ENCODE data around the gene PHYHD1. TPM values are rescaled to one million over a fixed set of nuclear protein-coding genes. Genes with fewer than 3 reads are reported as not detected.

The PHYHD1 gene
- total and polyA plus RNA-seq, 10 donors = 7.2 to 22.3 (median 12.6) TPM

- Histone ChIP-seq H3K27ac (peak overlapping the region in 7 of 8 donors; percentile 58 to 80 (median 72)), H3K27me3 (replicated peaks in 1 of 7) (no peaks in the 10 kb centered on the region), H3K4me1 (peaks cover 19 to 96% (median 73%) of the 10 kb centered on the region in 6 donors), H3K9me3 (no peaks in the 10 kb centered on the region), H3K36me3 (peaks cover 0 to 79% (median 26%) of the 10 kb centered on the region in 6 donors), H3K4me3 (no peak overlapping the region)
- DNase-seq = no peak
- TF ChIP-seq POLR2AphosphoS5 (IDR thresholded peaks at IDR 0.05) (peak in 1 of 3 donors; percentile 9), CTCF (IDR thresholded peaks at IDR 0.05 in 8 of 11, conservative IDR thresholded peaks at IDR 0.05 in 3 of 11) (no peak), POLR2A (IDR thresholded peaks at IDR 0.05) (no peak)
- WGBS, 5 donors = 89 to 92% (median 91%) methylated on average over 16 to 18 of the region's 18 CpGs
- intact Hi-C loops (cut with DNase I; ENCODE audit: low total_unique reads) = no loop called here
Observed at GRCh38 chr9:128916204-128916603, 4.6 kb upstream of the PHYHD1 start.

GRCh38 chr9:128916745-128917144 is 4.0 kb upstream of the PHYHD1 start:
- Histone ChIP-seq H3K9me3 (no peaks in the 10 kb centered on the region), H3K27ac (peak overlapping the region in 7 of 8 donors; percentile 58 to 80 (median 72)), H3K4me1 (peaks cover 17 to 96% (median 73%) of the 10 kb centered on the region in 6 donors), H3K4me3 (no peak overlapping the region), H3K27me3 (replicated peaks in 1 of 7) (no peaks in the 10 kb centered on the region), H3K36me3 (peaks cover 0 to 74% (median 26%) of the 10 kb centered on the region in 6 donors)
- no peak for DNase-seq
- WGBS, 5 donors = 86 to 92% (median 90%) methylated on average over 11 of the region's 11 CpGs
- intact Hi-C loops (cut with DNase I; ENCODE audit: low total_unique reads) = no loop called here
- TF ChIP-seq CTCF (IDR thresholded peaks at IDR 0.05 in 8 of 11, conservative IDR thresholded peaks at IDR 0.05 in 3 of 11) (no peak), POLR2A (IDR thresholded peaks at IDR 0.05) (no peak), POLR2AphosphoS5 (IDR thresholded peaks at IDR 0.05) (no peak)

GRCh38 chr9:128917151-128917849 is 3.5 kb upstream of the PHYHD1 start:
- no peak for DNase-seq
- Histone ChIP-seq H3K9me3 (no peaks in the 10 kb centered on the region), H3K27ac (peak overlapping the region in 7 of 8 donors; percentile 58 to 80 (median 72)), H3K27me3 (replicated peaks in 1 of 7) (peaks cover 0 to 5% (median 0%) of the 10 kb centered on the region in 7 donors), H3K4me3 (no peak overlapping the region), H3K36me3 (peaks cover 0 to 68% (median 26%) of the 10 kb centered on the region in 6 donors), H3K4me1 (peaks cover 12 to 96% (median 72%) of the 10 kb centered on the region in 6 donors)
- peak; percentile 59 to 70 (median 68) for TF ChIP-seq POLR2AphosphoS5 (IDR thresholded peaks at IDR 0.05)
- TF ChIP-seq POLR2A (IDR thresholded peaks at IDR 0.05) = no peak
- intact Hi-C loops (cut with DNase I; ENCODE audit: low total_unique reads) = no loop called here
- WGBS, 5 donors = 66 to 85% (median 82%) methylated on average over 26 of the region's 26 CpGs

GRCh38 chr9:128918921-128919320 is 1.9 kb upstream of the PHYHD1 start:
- TF ChIP-seq CTCF (IDR thresholded peaks at IDR 0.05 in 8 of 11, conservative IDR thresholded peaks at IDR 0.05 in 3 of 11) (no peak), POLR2A (IDR thresholded peaks at IDR 0.05) (no peak), POLR2AphosphoS5 (IDR thresholded peaks at IDR 0.05) (no peak)
- no peak for DNase-seq
- Histone ChIP-seq H3K27me3 (replicated peaks in 1 of 7) (peaks cover 0 to 9% (median 0%) of the 10 kb centered on the region in 7 donors), H3K4me1 (peaks cover 5 to 95% (median 63%) of the 10 kb centered on the region in 6 donors), H3K36me3 (peaks cover 0 to 55% (median 26%) of the 10 kb centered on the region in 6 donors), H3K27ac (peak overlapping the region in 4 of 8 donors; percentile 71 to 84 (median 80)), H3K9me3 (no peaks in the 10 kb centered on the region), H3K4me3 (no peak overlapping the region)
- 48 to 70% (median 50%) methylated on average over 1 to 2 of the region's 2 CpGs for WGBS, 5 donors
- intact Hi-C loops (cut with DNase I; ENCODE audit: low total_unique reads) = no loop called here

Measured in spleen (tissue), 11 donors.